ENCODE results near the gene TNS2. TPM values are rescaled to one million over a fixed set of nuclear protein-coding genes. Genes with fewer than 3 reads are reported as not detected.

Gene TNS2
- total RNA-seq, 1 donor from 2014 or later, result 15.4 TPM

GRCh38 chr12:53065470-53065869 is 15.6 kb downstream of the TNS2 start:
- no peak overlapping the region for H3K4me3 ChIP-seq (ENCODE audit: insufficient read depth, low read depth, low read length)
- no peak overlapping the region for H3K4me3 Mint-ChIP-seq (ENCODE audit: unreplicated experiment)
- H3K27ac Mint-ChIP-seq (ENCODE audit: unreplicated experiment), result no peak overlapping the region
- H3K4me1 ChIP-seq (ENCODE audit: insufficient read depth, low read length), result peaks cover 43% of the 10 kb centered on the region
- H3K4me1 Mint-ChIP-seq (ENCODE audit: low read depth, unreplicated experiment), result peaks cover 16% of the 10 kb centered on the region
- H3K36me3 ChIP-seq (ENCODE audit: insufficient read depth, low read length), result peaks cover 6% of the 10 kb centered on the region
- no peak for FAIRE-seq
- no peak overlapping the region for H2AFZ ChIP-seq (ENCODE audit: low read depth, low read length)
- H3K27ac ChIP-seq (ENCODE audit: low read depth, low read length), result no peak overlapping the region
- no peak for DNase-seq (ENCODE audit: low read depth)
- no peaks in the 10 kb centered on the region for H3K27me3 Mint-ChIP-seq (ENCODE audit: low read depth, unreplicated experiment)
- H3K4me2 ChIP-seq (ENCODE audit: low read length), result no peak overlapping the region
- no peaks in the 10 kb centered on the region for H3K9me3 ChIP-seq (ENCODE audit: insufficient read depth, low read depth, low read length)
- no peaks in the 10 kb centered on the region for H3K9me3 Mint-ChIP-seq (ENCODE audit: unreplicated experiment)
- H4K20me1 ChIP-seq (ENCODE audit: insufficient read depth, low read length), result peaks cover 22% of the 10 kb centered on the region
- H3K9ac ChIP-seq (ENCODE audit: low read length), result peak overlapping the region; percentile 33
- H3K36me3 Mint-ChIP-seq (ENCODE audit: low read depth, unreplicated experiment), result peaks cover 31% of the 10 kb centered on the region
- H3K79me2 ChIP-seq (ENCODE audit: insufficient read depth, low read length), result peaks cover under 1% of the 10 kb centered on the region
- H3K27me3 ChIP-seq (ENCODE audit: insufficient read depth, low read length), result no peaks in the 10 kb centered on the region
- TF ChIP-seq EZH2 (IDR thresholded peaks at IDR 0.05; ENCODE audit: insufficient read depth, low read length) (no peak), CTCF (IDR thresholded peaks at IDR 0.05; ENCODE audit: insufficient read depth, low read depth, low read length) (no peak)

- TF ChIP-seq EZH2 (IDR thresholded peaks at IDR 0.05; ENCODE audit: insufficient read depth, low read length) (no peak), CTCF (IDR thresholded peaks at IDR 0.05; ENCODE audit: insufficient read depth, low read depth, low read length) (peak; percentile 84)
- H3K9me3 ChIP-seq (ENCODE audit: insufficient read depth, low read depth, low read length), result no peaks in the 10 kb centered on the region
- Mint-ChIP-seq H3K4me3 (ENCODE audit: unreplicated experiment) (no peak overlapping the region), H3K36me3 (ENCODE audit: low read depth, unreplicated experiment) (peaks cover 39% of the 10 kb centered on the region), H3K27me3 (ENCODE audit: low read depth, unreplicated experiment) (no peaks in the 10 kb centered on the region), H3K9me3 (ENCODE audit: unreplicated experiment) (no peaks in the 10 kb centered on the region), H3K4me1 (ENCODE audit: low read depth, unreplicated experiment) (peaks cover 24% of the 10 kb centered on the region), H3K27ac (ENCODE audit: unreplicated experiment) (no peak overlapping the region)
- peak overlapping the region; percentile 60 for H3K4me2 ChIP-seq (ENCODE audit: low read length)
- H3K36me3 ChIP-seq (ENCODE audit: insufficient read depth, low read length), result peaks cover 7% of the 10 kb centered on the region
- H3K27me3 ChIP-seq (ENCODE audit: insufficient read depth, low read length), result no peaks in the 10 kb centered on the region
- peaks cover 21% of the 10 kb centered on the region for H4K20me1 ChIP-seq (ENCODE audit: insufficient read depth, low read length)
- H3K27ac ChIP-seq (ENCODE audit: low read depth, low read length), result peak overlapping the region; percentile 62
- peak overlapping the region; percentile 62 for H3K9ac ChIP-seq (ENCODE audit: low read length)
- H2AFZ ChIP-seq (ENCODE audit: low read depth, low read length), result peak overlapping the region; percentile 44
- peaks cover 5% of the 10 kb centered on the region for H3K79me2 ChIP-seq (ENCODE audit: insufficient read depth, low read length)
- DNase-seq (ENCODE audit: low read depth), result peak; percentile 47
- peak; percentile 52 for FAIRE-seq
- peaks cover 51% of the 10 kb centered on the region for H3K4me1 ChIP-seq (ENCODE audit: insufficient read depth, low read length)
- no peak overlapping the region for H3K4me3 ChIP-seq (ENCODE audit: insufficient read depth, low read depth, low read length)
These were observed 16.4 kb downstream of the TNS2 start for GRCh38 chr12:53065975-53066931.

Data from astrocyte (in vitro differentiated cells and primary cell).